SU-DHL-6 (cell line): ENCODE results near the gene AP1S3.
"Not testable (repeated sequence)": the region's sequence is repeated elsewhere in the genome, so short reads cannot be mapped to it uniquely, and the experiment has no call there.

Experiments used
- H2AFZ ChIP-seq: fragments of 200-600 bp; sonication (generic); 2 replicates; pipeline ENCODE4 v1.6.1; 2014; ENCODE audit warnings: low read depth, mild to moderate bottlenecking, moderate library complexity, mixed read lengths, antibody characterized with exemption, low read length; ENCODE audit not compliant: severe bottlenecking
- H3F3A ChIP-seq: fragments of 200-600 bp; shearing (Covaris generic); 2 replicates; pipeline ENCODE4 v1.6.0; 2016; ENCODE audit warnings: antibody characterized with exemption, mild to moderate bottlenecking; ENCODE audit not compliant: insufficient read depth
- H3K27ac ChIP-seq: fragments of 200-600 bp; sonication (generic); 2 replicates; pipeline ENCODE4 v1.5.1; 2016; ENCODE audit warnings: low read depth, mild to moderate bottlenecking, low read length, moderate library complexity, mixed read lengths
- H3K27me3 ChIP-seq: fragments of 200-600 bp; sonication (generic), shearing (Covaris generic); 2 replicates; pipeline ENCODE4 v1.6.0; 2014; ENCODE audit warnings: mild to moderate bottlenecking, low read length
- H3K36me3 ChIP-seq: fragments of 200-600 bp; sonication (generic); 2 replicates; pipeline ENCODE4 v1.6.1; 2014; ENCODE audit warnings: mild to moderate bottlenecking, low read length, mixed read lengths
- H3K4me2 ChIP-seq: fragments of 300-600, 200-600 bp; shearing (Covaris generic), sonication (generic); 2 replicates; pipeline ENCODE4 v1.6.0; 2014; ENCODE audit warnings: low read length, low read depth, mild to moderate bottlenecking; ENCODE audit not compliant: poor library complexity, severe bottlenecking
- H3K4me3 ChIP-seq: fragments of 200-600 bp; sonication (generic); 2 replicates; pipeline ENCODE4 v1.5.1; 2014; ENCODE audit warnings: antibody characterized with exemption, low read length, mild to moderate bottlenecking, mixed read lengths; ENCODE audit not compliant: insufficient read depth, poor library complexity, severe bottlenecking
- H3K79me2 ChIP-seq: fragments of 200-600 bp; sonication (generic); 2 replicates; pipeline ENCODE4 v1.6.1; 2014; ENCODE audit warnings: mild to moderate bottlenecking, low read length, moderate library complexity; ENCODE audit not compliant: insufficient read depth
- H3K9ac ChIP-seq: fragments of 200-600 bp; sonication (generic); 2 replicates; pipeline ENCODE4 v1.7.0; 2014; ENCODE audit warnings: mild to moderate bottlenecking, low read length
- H3K9me2 ChIP-seq: fragments of 200-600 bp; sonication (generic); replicated peaks from 2 replicates; pipeline ENCODE4 v1.6.1; 2014; ENCODE audit warnings: low read length; ENCODE audit not compliant: insufficient read depth
- H3K9me3 ChIP-seq: fragments of 200-600 bp; sonication (generic); 2 replicates; pipeline ENCODE4 v1.6.1; 2014; ENCODE audit warnings: low read length, mixed read lengths; ENCODE audit not compliant: insufficient read depth
- H4K20me1 ChIP-seq: fragments of 200-600 bp; sonication (generic); 2 replicates; pipeline ENCODE4 v1.6.1; 2014; ENCODE audit warnings: low read depth, mild to moderate bottlenecking, antibody characterized with exemption, low read length, moderate library complexity, mixed read lengths
- CTCF ChIP-seq: fragments of 200-600 bp; sonication (generic); IDR thresholded peaks from one replicate; pipeline ENCODE4 v1.5.1; 2017; ENCODE audit warnings: antibody characterized with exemption, mild to moderate bottlenecking, low read length, moderate library complexity; ENCODE audit not compliant: insufficient read depth, poor library complexity, severe bottlenecking
- EZH2phosphoT487 ChIP-seq: fragments of 200-600 bp; sonication (generic), shearing (Covaris generic); conservative IDR thresholded peaks from 2 replicates; pipeline ENCODE4 v1.6.1; 2018; ENCODE audit warnings: mild to moderate bottlenecking, antibody characterized with exemption, low read length, moderate library complexity, mixed read lengths

AP1S3 gene

DNA sequence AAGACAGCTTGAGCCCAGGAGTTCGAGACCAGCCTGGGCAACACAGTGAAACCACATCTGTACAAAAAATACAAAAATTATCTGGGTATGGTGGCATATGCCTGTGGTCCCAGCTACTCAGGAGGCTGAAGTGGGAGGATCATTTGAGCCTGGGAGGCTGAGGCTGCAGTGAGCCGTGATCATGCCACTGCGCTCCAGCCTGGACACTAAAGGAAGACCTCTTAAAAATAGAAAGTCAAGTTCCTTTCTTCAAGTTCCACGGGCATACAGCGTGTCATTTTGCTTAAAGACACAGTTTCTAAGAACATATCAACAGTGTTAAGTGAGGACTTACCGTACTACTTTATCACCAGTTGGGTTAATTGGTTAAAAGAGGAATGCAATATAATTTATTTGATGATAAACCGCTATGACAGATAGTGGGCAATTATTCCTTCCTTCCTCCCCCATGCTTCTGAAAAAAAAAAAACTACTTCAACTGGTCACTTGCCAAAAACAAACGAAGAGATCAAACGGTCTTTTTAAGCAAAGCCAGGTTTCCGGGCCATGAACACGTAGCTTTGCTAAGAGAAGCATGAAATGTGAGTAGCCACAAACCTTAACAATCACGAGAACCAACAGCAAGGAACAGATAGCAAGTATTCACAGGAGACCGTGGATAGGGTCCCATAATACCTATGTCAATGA, 21.4 kb downstream of the AP1S3 start:
- TF ChIP-seq CTCF (no peak), EZH2phosphoT487 (no peak)
- Histone ChIP-seq H3K27ac (no peak overlapping the region), H3K79me2 (no peaks in the 10 kb centered on the region), H3K9me2 (no peaks in the 10 kb centered on the region), H3K27me3 (no peaks in the 10 kb centered on the region), H3F3A (no peaks in the 10 kb centered on the region), H3K9ac (no peak overlapping the region), H4K20me1 (no peaks in the 10 kb centered on the region; the same call in 1 of the 2 replicates), H3K36me3 (no peaks in the 10 kb centered on the region), H3K4me2 (no peak overlapping the region), H3K4me3 (no peak overlapping the region), H3K9me3 (no peaks in the 10 kb centered on the region), H2AFZ (no peak overlapping the region)

- TF ChIP-seq EZH2phosphoT487 (no peak), CTCF (no peak)
- Histone ChIP-seq H3K36me3 (no peaks in the 10 kb centered on the region), H3K9me2 (no peaks in the 10 kb centered on the region), H3K9me3 (no peaks in the 10 kb centered on the region), H3K27me3 (no peaks in the 10 kb centered on the region), H4K20me1 (no peaks in the 10 kb centered on the region; the same call in 1 of the 2 replicates), H3K27ac (no peak overlapping the region), H3K4me2 (no peak overlapping the region), H3K9ac (no peak overlapping the region), H2AFZ (no peak overlapping the region), H3F3A (no peaks in the 10 kb centered on the region), H3K79me2 (no peaks in the 10 kb centered on the region), H3K4me3 (no peak overlapping the region)
Measured at GRCh38 chr2:223815186-223815883, 22.0 kb downstream of the AP1S3 start.

- H2AFZ ChIP-seq: not testable (repeated sequence)
Measured at GRCh38 chr2:223814764-223815163, 22.6 kb downstream of the AP1S3 start.

GRCh38 chr2:223813329-223813728, 24.1 kb downstream of the AP1S3 start:
- Histone ChIP-seq H3K4me2 (no peak overlapping the region), H2AFZ (no peak overlapping the region), H3K27ac (no peak overlapping the region), H3K9me2 (no peaks in the 10 kb centered on the region), H3K9ac (no peak overlapping the region), H4K20me1 (no peaks in the 10 kb centered on the region), H3K9me3 (no peaks in the 10 kb centered on the region), H3K79me2 (no peaks in the 10 kb centered on the region), H3F3A (no peaks in the 10 kb centered on the region), H3K4me3 (no peak overlapping the region), H3K27me3 (no peaks in the 10 kb centered on the region), H3K36me3 (no peaks in the 10 kb centered on the region)
- TF ChIP-seq EZH2phosphoT487: no peak
- no peak for TF ChIP-seq CTCF

More at GRCh38 chr2:223814764-223815163, 22.6 kb downstream of the AP1S3 start:
- not testable (repeated sequence) for H3K36me3 ChIP-seq, H3K9me2 ChIP-seq, H3K27me3 ChIP-seq, H3K4me3 ChIP-seq, H3K79me2 ChIP-seq, H3K4me2 ChIP-seq, H3K9ac ChIP-seq, H3K27ac ChIP-seq, H4K20me1 ChIP-seq, H3K9me3 ChIP-seq, H3F3A ChIP-seq
